DMS153 (cell line): ENCODE results near the gene LAMB1.
"Not testable (repeated sequence)": the region's sequence is repeated elsewhere in the genome, so short reads cannot be mapped to it uniquely, and the experiment has no call there.

ENCODE experiments used
- DNase-seq: peaks from one replicate; lab custom pipeline; 2025; lab: John Stamatoyannopoulos, UW

LAMB1 gene

DNA sequence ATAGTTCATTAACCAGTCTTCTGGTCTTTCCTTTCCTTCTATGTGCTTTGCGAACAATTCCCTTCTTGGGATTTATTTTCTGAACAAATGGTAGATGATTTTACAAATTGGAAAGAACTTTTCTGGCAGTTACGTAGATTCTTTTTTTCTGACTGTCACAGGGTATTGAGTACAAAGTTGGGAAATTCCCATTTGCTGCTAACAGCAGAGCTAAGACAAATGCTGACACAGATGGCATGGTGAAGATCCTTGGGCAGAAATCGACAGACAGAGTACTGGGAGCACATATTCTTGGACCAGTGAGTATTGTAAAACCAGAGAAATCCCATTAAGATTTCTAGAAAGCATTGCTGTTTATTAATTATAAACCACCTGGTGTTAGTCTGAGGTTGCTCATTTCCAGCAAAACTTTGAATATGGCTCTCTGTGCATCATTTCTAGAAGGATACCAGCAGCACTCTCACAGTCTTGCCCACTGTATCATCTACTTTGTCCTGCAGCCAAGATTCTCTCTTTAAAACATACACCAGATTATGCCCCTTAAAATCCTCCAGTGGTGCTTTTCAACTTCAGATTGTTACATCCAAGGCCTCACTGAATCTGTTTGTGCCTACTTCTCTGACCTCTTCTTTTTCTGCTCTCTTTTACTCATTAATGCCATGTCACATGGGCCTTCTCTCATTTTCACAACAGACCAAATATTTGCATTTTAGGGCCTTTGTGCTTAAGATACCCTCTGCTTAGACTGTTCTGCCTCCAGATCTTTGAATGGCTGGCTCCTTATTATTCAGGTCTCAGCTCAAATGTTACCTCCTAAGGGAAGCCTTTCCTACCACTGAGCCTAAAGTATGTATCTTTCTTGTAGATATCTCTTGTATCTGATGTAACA, 85.0 kb downstream of the LAMB1 start:
- no peak for DNase-seq

DNA sequence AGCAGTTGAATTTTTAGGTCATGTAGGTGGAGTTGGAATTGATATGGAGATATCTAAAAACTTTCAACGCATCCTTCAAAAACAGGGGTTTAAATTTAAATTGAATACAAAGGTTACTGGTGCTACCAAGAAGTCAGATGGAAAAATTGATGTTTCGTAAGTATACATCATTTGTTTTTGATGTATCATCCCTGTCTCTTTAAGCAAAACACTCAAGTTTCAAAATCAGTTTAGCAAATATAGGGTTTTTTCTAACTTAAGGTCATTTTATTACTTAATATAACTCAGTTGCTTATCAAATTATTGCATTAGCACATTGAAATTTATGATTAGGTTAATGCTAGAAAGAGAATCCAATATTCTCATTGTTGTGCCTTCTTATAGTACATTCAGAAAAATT, 87.4 kb downstream of the LAMB1 start:
- DNase-seq = no peak

DNA sequence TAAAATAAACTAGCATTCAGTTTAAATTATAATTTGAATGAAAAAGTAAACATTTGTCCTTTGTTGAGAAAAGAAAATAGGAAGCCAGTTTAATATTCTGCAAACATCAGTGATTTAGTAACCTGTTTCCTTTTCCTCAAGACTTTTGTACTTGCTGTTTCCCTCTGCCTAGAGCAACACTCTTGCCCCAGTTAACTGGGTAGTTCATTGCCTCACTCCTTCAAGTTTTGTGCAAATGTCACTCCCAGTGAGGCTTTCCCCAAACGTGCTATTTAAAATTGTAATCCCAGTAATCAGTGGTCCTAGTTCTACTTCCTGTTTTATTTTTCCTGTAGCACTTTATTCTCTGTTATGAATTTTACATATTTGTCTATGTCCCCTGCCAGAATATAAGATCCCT, 88.1 kb downstream of the LAMB1 start:
- DNase-seq = no peak

DNA sequence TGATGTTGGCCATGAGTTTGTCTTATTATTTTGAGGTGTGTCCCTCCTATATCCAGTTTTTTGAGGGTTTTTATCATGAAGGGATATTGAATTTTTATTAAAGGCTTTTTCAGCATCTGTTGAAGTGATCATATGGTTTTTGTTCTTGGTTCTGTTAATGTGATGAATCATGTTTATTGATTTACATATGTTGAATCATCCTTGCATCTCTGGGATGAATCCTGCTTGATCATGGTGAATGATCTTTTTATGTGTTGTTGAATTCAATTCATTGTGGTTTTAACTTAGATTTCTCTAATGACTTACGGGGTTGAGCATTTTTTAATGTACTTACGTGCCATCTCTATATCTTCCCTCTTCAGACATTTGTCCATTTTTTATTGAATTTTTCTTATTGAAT, 89.1 kb downstream of the LAMB1 start:
- no peak for DNase-seq

DNA sequence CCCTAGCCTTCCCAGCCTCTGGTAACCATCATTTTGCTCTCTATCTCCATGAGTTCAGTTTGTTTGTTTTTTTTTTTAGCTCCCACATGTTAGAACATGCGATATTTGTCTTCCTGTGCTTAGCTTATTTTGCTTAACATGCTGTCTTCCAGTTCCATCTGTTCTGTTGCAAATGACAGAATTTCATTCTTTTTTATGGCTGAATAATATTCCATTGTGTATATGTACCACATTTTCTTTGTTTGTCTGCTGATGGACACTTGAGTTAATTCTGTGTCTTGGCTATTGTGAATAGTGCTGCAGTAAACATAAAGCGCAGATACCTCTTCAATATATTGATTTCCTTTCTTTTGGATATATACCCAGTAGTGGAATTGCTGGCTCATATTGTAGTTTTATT, 91.0 kb downstream of the LAMB1 start:
- no peak for DNase-seq

DNA sequence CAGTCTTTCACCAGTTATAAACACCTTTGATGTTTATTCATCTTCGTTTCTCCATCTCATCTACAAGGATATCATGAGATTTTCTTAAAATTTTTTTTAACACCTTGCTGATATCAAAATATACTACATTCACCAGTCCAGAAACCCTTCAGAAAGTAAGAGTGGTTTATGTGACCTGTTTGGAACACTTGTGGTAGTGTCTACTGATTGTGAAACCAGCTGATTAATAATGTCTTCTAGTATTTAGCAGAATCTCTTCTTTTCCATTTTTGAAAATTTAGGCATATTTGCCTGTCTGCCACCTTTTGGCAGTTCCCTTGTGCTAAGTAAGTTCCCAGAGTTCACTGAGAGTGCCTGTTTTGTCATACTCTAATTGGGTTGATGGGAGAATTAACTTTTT, 93.5 kb downstream of the LAMB1 start:
- DNase-seq = no peak

DNA sequence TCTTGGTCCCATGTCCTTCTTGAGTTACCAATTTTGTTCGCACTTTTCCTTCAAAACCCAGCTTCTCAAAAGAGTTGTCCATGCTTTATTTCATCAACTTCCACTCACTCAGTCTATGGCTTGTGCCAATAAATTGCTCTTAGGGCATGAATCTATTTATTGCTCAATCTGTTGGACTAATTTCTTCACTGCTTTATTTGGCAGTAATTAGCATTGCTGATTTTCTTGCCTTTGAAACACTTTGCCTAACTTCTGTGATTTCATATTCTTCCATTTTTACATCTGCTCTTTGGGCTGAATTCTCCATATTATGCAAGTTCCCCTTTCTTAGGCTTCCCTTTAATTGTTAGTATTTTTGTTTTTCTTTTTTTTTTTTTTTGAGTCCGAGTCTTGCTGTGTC, 95.2 kb downstream of the LAMB1 start:
- DNase-seq = no peak

DNA sequence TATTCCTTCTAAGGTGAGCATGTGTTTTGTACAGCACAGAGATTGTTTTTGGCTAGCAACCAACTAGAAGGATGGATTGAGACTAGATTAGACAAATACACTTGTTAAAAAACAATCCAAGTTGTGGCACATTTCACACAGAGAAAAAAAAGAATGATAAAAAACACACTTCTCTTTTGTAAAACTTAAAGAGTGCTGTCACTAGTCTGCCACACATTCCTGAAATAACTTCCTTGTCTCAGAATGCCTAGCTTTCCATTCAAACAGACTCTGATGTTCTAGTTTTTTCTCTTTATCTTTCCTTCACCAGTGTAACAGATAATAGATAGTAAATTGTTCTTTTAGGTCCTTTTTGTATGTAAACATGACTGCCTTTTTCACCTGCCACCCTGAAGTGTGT, 100.6 kb downstream of the LAMB1 start:
- no peak for DNase-seq

DNA sequence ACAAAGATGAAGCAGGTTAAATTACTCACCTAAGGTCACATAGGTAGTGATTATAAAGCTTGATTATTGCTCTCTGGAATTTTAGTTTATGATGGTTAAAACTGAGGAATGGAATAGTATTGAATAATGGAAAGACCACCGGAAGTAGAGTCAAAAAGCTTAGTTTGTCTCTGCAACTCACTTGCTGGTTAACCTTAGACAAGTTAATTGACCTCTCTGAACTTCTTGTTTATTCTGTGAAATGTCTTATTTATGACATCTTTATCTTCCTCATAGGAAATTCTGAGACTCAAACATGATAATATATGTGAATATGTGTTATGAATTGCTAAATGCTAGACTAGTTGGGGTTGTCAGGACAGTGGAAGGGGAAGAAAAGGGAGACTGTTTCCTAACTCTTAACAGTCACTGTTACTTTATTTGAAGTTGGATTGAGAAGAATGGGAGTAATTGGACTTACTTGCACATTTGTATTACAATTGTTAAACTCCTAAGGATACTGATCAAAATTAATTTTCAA, 102.4 kb downstream of the LAMB1 start:
- DNase-seq = no peak

DNA sequence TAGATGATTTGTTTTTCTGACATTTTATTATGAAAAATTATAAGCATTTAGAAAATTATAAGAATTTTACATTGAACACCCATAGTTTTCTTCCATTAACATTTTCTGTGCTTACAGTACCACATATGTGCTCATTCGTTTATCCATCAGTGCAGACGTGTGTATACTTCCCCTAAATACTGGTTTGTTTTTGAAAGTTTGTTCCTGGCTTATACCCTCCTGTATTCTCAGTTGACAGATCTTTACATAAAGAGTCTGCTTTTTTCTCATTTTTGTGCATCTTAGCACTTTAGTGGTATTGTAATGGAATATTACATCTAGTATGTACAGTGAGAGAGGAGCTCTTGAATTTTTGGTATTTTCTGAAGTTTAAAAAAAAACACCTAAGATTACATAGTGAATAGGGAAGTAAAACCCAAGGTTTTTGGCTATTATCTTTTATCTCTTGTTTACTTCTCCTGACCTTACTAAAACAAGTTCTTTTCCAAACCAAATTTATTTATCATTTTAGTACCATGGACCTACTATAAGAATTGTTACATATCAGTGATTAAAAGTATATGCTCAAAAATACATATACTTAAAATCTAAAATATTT, 103.9 kb downstream of the LAMB1 start:
- DNase-seq = no peak

DNA sequence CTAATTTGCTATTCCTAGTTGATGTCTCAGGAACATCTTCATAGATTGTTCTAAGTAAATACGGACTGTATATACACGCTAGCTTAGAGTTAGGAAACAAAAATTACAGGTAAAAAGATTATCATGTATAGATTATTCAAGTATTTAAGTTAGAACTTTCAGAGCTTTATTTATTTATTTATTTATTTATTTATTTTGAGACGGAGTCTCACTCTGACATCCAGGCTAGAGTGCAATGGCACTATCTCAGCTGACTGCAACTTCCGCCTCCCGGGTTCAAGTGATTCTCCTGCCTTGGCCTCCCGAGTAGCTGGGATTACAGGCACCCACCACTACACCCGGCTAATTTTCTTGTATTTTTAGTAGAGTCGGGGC, 110.6 kb downstream of the LAMB1 start:
- not testable (repeated sequence) for DNase-seq

DNA sequence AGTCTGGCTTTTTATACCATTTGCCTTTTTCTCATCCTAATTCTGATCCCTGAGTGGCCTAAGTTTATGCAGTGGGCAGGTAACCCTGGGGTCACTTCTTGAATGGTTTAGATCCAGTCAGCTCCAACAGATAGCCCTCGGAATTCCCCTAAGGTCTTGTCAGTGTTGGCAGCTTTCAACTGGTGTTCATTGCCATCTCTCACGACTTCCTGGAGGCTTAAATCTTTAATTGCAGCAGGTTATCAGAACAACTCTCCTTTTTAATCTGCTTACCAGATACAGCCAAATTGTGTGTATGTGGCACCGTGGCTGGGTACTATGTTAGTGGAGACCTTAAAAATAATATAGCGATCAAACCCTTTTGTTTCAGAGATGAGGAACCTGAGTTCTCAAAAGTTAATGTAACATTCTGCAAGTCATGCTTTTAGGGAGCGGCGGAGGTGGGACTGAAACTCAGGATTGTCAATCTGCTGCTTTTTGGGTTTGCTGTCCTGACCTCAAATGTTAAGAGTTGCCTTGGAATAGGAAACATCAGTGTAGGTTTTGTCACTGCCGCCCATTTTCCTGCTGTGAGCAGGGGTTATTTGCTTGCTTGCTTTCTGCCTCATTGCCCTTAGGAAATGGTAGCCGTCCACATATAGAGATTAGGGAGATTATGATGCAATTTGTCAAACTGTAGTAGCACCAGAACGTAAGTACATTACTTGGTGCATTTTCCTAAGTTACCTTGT, 111.2 kb downstream of the LAMB1 start:
- DNase-seq = no peak

DNA sequence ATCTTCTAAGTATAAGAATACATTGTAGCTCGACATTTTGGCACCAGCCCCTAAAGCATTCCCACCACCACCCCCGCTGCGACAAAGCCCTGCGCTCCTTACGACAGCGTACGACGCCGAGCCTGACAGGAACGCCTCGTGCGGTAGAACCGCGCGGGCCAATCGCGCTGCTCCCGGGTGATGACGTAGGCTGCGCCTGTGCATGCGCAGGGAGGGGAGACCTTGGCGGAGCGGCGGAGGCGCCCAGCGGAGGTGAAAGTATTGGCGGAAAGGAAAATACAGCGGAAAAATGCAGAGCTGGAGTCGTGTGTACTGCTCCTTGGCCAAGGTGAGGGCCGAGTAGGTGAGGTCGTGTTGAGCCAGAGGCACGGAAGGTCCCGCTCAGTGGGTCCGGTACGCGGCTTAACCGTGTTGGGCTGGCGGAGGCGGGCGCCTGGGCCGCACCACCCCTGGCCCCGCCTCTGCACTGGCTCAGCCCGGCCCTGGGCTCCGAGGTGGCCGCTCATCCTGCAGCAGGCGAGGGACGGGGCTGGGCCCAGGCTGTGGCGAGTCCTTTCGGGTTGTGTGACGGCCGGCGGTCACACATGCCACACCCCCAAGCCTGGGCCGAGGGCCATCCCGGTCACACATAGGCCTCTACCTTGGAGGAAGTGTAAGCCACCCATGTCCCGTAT, 111.9 kb downstream of the LAMB1 start, which contains the start of gene DLD:
Gene DLD, plus strand, starts transcription at position 222 of the 674 bp plus-strand sequence. Its CDS starts 68 bp downstream, at position 290.
- peak; percentile 79 for DNase-seq

DNA sequence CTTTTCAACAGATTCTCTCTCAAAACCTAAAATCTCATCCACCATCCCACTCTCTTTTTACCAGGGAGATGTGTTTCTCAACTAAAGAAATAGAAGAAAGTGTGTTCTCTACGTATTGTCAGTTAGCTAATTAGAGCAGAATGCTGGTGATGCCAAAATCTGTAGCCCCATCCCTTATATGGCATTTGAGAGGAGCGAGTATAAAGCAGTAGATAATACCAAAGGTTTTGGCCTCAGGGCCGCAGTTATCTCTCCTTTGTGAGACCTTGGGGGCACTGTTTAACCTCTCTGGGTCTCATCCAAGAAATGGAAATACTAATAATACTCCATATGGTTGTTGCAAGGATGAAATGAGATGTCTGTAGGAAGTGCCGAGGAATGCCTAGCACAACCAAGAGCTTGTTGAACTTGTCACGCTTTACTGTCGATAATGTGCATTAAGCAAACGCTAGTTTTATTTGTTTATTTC, 112.4 kb downstream of the LAMB1 start:
- no peak for DNase-seq

DNA sequence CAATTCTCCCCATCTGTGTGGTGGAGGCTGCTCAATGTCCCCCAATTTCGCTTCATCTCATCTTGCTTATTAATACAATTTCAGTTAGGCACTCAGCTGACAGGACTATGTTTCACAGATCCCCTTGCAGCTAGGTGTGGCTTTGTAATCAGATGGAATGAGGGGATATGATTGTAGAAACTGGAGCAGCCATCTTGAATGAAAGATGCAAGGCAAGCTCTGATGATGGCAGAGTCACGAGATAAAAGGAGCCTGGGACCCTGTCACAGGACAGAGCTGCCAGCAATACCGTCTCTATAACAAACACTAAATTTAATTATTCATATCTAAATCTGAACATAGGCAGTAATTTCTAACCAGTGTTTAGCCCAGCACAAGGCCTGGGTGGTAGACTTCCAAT, 113.0 kb downstream of the LAMB1 start:
- DNase-seq = no peak

DNA sequence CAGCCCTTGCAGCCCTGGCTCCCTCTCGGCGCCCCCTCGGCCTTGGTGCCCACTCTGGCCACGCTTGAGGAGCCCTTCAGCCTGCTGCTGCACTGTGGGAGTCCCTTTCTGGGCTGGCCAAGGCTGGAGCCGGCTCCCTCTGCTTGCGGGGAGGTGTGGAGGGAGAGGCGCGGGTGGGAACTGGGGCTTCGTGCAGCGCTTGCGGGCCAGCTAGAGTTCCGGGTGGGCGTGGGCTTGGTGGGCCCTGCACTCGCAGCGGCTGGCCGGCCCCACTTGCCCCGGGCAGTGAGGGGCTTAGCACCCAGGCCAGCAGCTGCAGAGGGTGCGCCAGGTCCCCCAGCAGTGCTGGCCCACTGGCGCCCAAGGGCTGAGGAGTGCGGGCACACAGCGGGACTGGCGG, 115.1 kb downstream of the LAMB1 start:
- not testable (repeated sequence) for DNase-seq

DNA sequence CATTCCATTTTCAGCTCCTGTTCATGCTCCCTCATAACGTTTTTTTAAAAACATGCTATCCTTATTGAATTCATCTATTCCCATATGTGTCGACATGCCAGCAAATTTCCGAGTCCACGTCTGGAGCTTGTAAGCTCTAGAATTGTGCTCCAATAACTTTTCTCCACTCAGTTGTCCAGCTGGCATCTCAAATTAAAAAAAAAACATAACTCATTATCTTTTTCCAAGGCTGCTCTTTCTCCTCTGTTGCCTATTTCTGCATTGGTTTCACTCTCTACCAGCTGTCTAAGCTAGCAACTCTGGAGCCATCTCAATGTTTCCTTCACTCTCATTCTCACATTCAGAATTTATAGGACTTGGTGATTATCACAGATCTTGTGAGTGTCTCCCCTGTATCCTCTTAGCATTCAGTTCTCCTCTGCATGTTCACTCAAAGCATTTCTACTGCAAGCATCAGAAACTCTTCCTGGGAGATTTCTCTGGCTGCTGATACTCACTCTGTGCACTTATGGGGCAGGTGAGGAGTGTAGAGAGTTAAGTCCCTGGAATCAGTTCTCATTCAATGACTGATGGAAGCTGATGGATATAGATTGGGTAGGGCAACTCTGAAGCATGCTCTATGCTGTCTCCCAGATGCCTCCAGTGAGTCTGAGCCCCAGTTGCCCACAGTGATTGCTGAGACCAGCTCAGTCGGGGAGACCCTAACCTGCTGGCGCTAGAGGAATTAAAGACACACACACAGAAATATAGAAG, 118.7 kb downstream of the LAMB1 start:
- no peak for DNase-seq

DNA sequence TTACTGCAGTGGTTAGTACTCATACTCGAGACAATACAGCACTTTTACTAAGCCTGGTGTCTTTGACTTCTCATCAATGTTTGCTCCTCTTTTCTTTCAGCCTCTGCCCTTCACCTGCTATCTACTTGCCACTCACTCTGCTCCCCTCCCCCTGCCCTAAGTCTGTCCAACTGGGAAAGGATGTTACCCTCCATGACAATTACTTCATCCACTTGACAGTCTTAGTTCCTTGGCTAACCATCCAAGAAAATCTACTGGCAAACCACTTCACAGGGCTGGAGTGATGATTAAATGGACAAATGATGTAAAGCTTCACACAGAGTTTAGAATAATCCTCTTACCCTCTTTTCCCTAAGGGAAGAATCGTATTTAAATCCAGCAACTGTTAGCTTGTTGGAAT, 120.2 kb downstream of the LAMB1 start:
- no peak for DNase-seq

DNA sequence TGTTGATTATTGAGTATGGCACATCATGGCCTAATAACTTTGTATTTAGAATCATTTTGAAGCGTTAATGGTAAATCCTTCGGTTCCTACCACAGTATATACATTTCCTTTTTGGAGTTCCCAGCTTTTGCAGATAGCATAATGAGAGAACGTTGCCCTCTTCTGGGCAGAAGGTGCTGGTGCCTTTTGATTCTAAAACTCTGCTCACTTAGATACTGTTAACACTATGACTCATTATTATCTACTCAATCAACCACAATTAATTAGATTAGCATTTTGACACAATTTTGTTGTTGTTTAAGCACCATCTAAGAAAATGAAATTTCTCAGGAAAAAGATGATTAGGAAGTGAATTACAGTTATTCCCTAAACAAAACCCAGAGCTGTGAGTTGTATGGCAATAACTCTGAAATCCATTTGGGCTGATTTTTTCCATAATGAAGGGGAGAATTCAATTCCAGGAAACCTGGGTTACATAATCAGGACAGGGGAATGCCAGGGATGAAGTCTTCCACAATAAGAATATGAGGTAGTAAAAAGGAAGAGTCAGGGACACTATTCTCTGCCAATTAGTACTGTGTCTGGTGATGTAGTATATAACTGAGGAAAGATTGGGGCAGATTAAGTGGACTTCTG, 123.4 kb downstream of the LAMB1 start:
- peak; percentile 42 for DNase-seq

DNA sequence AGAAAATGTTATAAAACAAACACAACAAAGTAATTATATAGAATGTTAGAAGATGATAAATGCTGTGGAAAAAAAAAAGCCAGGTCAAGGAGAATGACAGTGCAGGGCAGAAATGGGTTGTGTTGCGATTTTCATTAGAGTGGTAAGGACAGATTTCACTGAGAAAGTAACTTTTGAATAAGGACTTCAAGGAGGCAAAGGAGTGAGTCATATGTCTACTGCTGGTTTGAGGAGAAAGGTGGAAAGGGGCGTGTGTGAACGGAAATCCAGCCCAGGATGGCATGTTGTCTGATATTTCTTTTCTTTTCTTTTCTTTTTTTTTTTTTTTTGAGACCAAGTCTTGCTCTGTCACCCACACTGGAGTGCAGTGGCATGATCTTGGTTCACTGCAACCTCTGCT, 124.3 kb downstream of the LAMB1 start:
- DNase-seq = no peak
